AML-193 (cell line): ENCODE measurements around the gene TP53TG5.
A peak's percentile ranks its signal among the peaks of the same experiment; 100 is the strongest.
"Not testable (repeated sequence)": the region's sequence is repeated elsewhere in the genome, so short reads cannot be mapped to it uniquely, and the experiment has no call there.

Experiments used
- DNase-seq, 2 experiments: peaks; one replicate each; lab custom pipeline; 2025; lab: John Stamatoyannopoulos, UW

Gene TP53TG5

GRCh38 chr20:45366631-45367030, 11.5 kb downstream of the TP53TG5 start:
- no peak for DNase-seq

DNA sequence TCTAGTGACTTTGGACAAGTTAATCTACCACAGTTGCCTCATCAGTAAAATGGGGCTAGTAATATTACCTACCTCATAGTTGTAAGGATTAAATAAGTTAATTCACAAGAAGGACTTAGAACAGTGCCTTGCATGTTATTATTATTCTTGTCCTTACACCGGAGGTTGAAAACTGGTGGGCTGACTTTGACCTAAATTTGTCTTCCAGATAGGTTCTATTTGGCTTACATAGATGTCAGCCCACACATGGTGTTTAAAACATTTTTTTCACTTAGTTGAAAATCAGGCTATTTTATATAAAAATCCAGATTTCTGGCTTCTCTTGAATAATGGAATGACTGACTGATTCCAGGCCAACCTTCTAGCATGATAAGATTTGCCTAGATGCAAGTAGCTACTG, 11.9 kb downstream of the TP53TG5 start:
- DNase-seq, result no peak

GRCh38 chr20:45365444-45365970, 12.6 kb downstream of the TP53TG5 start:
- no peak for DNase-seq

GRCh38 chr20:45363611-45364492, 14.3 kb downstream of the TP53TG5 start:
- DNase-seq, result peak in 1 of 2 experiments; percentile 11

DNA sequence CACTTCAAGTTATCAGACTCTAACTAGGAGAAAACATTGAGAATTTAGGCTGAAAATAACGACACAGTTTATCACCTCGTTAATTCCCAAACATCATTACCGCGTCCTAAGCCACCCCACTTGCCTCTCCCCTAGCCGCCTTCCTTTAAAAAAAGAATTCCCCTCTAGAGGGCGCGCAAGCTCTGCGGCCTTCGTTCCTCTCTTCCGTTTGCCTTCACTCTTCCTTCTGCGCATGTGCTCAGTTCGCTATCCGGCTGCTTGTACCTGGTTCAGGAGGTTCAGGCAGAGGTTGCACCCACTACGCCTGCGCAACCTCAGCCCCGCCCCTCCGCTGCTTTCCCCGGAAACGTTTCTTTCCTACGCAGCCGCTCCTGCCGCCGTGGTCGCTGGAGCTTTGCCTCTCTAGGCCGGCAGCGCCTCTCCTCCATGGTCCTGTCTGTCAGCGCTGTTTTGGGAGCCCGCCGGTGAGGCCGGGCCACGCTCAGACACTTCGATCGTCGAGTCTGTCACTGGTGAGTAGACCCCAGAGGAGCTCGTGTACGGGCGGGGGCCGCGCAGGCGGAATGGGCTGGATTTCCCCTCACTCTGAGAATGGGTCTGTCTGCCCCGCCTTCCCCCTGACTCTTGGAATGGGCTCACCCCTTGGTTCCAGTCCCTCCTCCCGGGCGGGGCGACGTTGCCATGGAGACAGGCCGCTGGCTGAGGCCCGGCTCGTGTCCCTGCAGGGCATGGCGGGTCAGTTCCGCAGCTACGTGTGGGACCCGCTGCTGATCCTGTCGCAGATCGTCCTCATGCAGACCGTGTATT, 15.1 kb downstream of the TP53TG5 start, which contains the start of gene SYS1:
Gene SYS1, plus strand, starts transcription at position 353 of the 807 bp plus-strand sequence. Its CDS starts 376 bp downstream, at position 729.
- DNase-seq, result peak; percentile 97

GRCh38 chr20:45361793-45362192, 16.3 kb downstream of the TP53TG5 start:
- DNase-seq, result peak; percentile 26 to 57

DNA sequence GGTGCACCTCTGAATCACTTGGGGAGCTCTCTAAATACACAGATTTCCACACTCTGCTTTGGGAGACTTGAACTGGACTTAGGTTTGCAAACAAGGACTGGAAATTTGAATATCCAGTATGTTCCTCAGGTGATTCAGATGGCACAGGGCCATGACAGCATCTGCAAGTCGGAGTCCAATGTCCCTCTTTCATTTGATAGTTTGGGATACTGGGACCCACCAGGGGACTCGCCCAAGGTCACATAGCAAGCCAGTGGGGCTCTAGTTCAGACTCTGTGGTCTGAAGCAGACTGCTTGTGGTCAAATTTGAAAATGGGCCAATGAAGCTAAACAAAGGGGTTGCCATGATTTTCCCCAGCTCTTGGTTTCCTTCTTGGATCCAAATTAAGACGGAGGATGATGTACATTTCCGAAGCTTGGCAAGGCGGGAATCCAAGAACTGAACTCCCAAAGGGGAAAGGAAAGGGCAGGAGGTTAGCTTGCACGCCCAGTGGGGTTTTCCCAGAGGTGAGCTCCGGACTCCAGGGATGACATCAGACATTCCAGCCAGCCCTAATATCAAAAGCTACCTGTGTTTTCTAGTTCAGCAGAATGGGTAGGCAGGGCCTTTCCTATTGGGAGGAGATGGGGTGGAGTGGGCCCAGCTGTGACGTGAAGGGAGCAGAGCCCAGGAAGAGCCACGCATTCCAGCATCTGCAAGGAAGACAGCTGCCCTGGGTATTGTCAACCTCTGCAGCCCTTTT, 18.5 kb downstream of the TP53TG5 start:
- DNase-seq, result no peak

GRCh38 chr20:45359069-45359405, 19.1 kb downstream of the TP53TG5 start:
- peak in 1 of 2 experiments; percentile 33 for DNase-seq

DNA sequence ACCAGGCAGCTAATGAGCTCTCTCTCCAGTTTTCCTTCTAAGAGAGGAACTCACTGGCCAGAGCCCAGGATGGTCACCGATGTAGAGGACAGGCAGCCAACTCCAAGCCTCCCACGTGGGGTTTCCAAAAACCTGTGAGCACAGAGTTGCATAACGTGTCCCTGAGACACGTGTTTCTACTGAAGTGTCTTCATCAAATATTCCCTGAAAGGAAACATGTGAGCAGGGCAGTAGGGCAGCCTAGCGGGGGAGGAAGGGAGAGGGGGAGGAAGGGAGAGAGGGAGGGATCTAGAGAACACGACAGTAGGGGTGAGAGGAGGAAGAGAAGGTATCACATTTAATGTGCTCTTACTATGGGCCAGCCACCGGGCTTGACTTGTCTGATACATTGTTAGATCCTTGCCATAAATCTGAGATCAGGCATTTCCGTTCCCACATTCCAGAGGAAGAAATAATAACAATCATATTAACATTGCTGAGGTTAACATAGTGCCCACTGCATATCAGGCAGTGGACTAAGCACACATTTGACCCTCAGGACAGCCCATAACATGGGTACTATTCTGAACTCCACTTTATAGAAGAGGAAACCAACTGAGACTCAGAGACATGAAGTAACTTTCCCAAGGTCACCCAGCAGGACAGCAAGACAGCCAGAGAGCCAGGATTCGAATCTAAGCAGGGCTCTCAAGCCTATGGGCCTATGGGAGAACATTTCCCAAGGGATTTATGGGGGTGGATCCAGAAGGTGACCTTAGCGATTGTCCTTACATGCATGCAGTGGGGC, 19.6 kb downstream of the TP53TG5 start:
- DNase-seq, result peak; percentile 50 to 51

DNA sequence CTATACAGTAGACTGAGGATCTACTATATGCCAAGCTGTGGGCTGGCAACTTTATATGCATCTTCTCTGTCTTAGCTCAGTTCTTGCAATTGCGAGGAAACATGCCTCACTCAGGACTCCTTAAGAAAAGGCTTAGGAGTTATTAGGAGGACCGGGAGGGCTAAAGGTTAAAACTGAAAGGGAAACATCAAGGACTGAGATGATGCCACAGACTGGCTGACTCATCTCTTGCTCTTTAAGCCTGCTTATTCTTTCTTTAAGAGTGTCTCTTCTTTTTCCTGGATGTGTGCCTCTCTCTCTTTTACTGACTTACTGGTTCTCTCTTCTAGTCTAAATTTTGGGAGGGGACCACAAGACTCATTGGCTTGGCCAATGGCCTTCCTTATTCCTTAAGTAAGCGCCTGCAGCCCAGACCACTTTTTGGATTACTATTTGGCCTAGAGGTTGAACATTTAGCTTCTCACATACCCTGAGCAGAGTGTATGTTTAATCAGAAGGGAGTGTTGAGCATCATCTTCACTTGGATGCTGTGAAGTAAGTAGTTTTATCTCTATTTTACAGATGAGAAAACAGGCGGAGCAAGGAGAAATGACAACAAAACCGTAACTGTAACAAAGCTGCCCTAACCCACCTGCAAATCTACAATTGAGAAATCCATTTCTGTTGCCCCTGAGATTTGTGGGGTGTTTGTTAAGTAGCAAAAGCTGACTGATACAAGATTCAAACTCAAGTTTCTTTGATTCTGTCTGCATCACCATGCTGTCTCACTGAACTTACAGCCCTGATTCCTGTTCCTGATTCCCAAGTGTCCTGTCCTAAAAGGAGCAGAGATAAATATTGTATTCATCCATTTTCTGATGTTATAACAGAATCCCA, 22.7 kb downstream of the TP53TG5 start:
- no peak for DNase-seq

GRCh38 chr20:45354423-45355208, 23.5 kb downstream of the TP53TG5 start:
- no peak for DNase-seq

DNA sequence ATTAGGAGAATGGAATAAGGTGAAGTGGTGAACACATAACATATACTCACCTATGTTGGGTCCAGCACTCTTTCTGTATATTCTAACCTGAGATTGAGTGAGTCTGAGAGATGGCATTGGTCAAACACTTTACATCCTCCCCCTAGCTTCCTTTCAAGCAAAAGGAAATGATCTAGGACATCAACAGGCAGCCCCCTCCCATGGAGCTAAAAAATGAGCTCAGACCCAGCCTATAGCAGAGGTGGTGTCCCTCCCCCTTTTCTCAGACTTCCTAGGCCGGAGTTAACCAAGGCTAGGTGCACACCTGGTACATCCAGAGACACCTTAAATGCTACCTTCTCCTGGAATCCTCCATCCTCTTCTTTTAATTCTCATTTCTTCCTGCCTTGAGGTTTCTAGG, 24.4 kb downstream of the TP53TG5 start:
- DNase-seq, result no peak

DNA sequence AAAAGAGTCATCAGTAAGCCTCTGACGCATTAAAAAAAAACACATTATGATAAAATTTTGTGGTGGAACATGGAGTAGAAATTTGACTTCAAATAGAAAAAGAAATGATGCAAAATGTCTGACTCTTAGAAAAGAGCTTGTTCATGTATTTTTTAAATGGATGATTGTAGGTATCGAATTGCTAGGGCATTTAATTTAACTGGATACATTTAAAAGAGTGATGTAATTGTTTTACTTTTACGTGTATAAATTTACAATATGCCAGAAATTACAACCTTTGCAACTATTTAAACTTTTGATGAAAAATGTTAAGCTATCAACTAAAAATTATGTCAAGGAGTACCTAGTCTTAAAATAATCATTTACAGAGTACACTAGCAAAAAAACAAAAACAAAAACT, 25.4 kb downstream of the TP53TG5 start:
- DNase-seq, result no peak

DNA sequence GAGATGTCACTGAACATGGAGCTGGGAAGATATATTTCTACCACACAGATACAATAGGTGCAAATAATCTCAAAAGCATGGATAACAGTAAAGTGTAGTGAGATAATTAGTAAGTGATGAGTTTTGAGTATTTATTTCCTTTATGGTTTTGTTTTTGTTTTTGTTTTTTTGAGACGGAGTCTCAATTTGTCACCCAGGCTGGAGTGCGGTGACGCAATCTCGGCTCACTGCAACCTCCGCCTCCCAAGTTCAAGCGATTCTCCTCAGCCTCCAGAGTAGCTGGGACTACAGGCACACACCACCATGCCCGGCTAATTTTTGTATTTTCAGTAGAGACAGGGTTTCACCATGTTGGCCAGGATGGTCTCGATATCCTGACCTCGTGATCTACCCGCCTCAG, 27.3 kb downstream of the TP53TG5 start:
- not testable (repeated sequence) for DNase-seq

DNA sequence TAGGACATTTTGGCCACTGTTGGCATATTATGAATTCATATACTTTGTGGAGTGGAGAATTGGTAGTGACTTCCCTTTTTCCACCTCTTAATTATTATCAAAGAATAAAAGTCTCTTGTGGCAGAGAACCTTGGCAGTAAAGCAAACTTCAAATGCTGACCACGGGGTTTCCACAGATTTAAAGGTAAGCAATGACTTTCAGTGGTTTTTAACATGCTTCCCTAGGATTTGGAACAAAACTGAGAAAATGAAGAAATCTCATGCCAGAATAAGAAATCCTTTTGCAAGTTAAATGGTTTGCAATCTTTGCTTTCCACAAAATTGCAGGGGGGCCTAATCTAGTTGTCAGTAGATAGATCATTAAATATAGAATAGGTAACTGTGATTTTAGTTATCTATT, 27.9 kb downstream of the TP53TG5 start:
- no peak for DNase-seq

DNA sequence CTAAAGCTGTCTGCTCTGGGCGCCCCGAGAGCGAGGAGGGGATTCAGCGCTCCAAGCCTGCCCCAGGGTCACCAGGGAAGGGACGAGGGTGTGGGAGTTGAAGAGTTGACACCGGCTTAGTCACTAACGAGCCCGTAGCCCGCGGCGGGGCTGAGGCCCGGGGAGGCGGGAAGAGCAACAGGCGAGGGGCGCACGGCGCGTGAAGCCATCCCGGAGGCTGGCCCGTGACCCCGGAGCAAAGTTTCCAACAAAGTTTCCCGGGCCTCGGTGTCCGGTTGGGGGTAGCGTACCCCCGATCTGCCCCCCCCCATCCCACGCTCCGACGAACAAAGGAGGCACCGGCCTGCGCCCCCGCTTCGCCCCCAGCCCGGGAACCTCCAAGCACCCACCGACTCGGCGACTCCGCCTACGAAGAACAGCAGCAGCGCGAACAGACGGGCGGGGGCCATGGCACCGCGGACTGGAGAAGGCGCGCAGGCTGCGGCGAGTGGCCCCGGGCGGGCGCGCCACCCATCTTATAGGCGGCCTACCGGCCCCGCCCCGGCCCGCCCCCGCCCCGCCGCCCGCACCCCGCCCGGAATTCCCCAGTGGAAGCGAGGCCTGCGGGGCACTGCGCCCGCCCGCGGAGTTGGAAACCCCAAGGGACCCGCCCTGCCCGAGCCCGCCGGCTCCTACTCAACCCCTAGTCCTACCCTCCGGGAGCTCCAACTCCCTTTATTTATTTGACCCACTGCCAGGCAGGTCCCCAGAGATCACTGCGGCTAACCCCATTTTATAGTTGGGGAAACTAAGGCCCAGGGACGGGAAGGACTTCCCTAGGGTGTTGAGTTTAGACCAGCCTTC, 30.0 kb downstream of the TP53TG5 start, which contains the start of gene SDC4:
Gene SDC4, minus strand, starts transcription at position 489 of the 843 bp plus-strand sequence. Its CDS starts 40 bp downstream, at position 449.
- no peak for DNase-seq

- DNase-seq, result no peak
These were observed 30.7 kb downstream of the TP53TG5 start for GRCh38 chr20:45347297-45347935.

DNA sequence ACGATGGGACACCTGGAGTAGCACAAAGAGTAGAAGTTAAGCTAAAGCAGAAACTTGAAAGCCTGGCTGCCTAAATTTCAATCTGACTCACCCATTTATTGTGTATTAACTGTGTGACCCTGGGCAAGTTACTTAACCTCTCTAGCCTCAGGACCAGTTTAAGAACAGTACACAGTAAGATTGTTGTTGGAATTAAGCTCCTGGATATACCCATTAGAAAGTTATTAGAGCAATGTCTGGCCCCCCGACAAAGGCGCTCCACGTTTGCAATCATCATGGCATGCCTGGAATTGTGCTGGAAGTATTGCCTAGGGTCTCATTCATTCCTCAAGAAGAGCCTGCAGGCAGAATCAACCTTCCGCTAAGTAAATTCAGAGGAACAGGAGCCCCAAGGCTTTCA, 31.3 kb downstream of the TP53TG5 start:
- no peak for DNase-seq
